GM12878 (cell line): ENCODE measurements around the gene KLHDC10. TPM values are rescaled to one million over a fixed set of nuclear protein-coding genes. Genes with fewer than 3 reads are reported as not detected.

ENCODE experiments used
- ATAC-seq: fragments of 200-7000 bp; cut with Tn5 transposase; 3 replicates; pipeline ENCODE4 v1.9.1; 2020; ENCODE audit warnings: mild to moderate bottlenecking, moderate library complexity
- BruUV-seq: library from RNA; stranded (reverse); fragments of 400-500 nt; replicated peaks from 2 replicates; lab custom pipeline; 2021; lab: Mats Ljungman, UMichigan
- CTCF ChIA-PET: fragments of 300-600 bp; sonication (Branson Sonifier 250); formaldehyde crosslinking; extraction: SDS; loops from one replicate; lab custom pipeline; 2021; ENCODE audit warnings: inconsistent platforms; lab: Yijun Ruan, JAX
- POLR2A ChIA-PET: fragments of 350-600 bp; formaldehyde crosslinking; extraction: SDS; loops from one replicate; lab custom pipeline; 2021; ENCODE audit warnings: inconsistent platforms; lab: Charles Lee
- RAD21 ChIA-PET: fragments of 300-600 bp; sonication (Branson Sonifier 250); formaldehyde crosslinking; loops from one replicate; lab custom pipeline; 2023; ENCODE audit warnings: antibody characterized with exemption; ENCODE audit not compliant: unreplicated experiment; lab: Charles Lee
- SMC1A ChIA-PET: fragments of 300-600 bp; sonication (Branson Sonifier 250); formaldehyde crosslinking; loops from one replicate; lab custom pipeline; 2023; ENCODE audit not compliant: unreplicated experiment, uncharacterized antibody; lab: Charles Lee
- DNase-seq: peaks from one replicate; pipeline ENCODE4 v3.0.0-alpha.2; 2011; ENCODE audit warnings: low read depth, low spot score
- FAIRE-seq: peaks from 3 replicates; lab custom pipeline; 2011; peaks lifted over from hg19 to GRCh38; lab: Jason Lieb, UNC
- H2AFZ ChIP-seq: 2 replicates; pipeline ENCODE4 v1.6.0; 2011; ENCODE audit warnings: low read depth, low read length, control low read depth; ENCODE audit not compliant: control insufficient read depth
- H3K27ac ChIP-seq: 2 replicates; pipeline ENCODE4 v1.5.1; 2011; ENCODE audit warnings: control low read depth; ENCODE audit not compliant: control insufficient read depth, insufficient read depth
- H3K27me3 ChIP-seq, 2 experiments: replicated peaks in 1 of 2; 2 replicates each; pipeline versions ENCODE4 v1.6.0 to v1.6.1; 2011; ENCODE audit warnings: low read length in 1 of 2; ENCODE audit not compliant: control insufficient read depth in 2 of 2, insufficient read depth in 2 of 2
- H3K36me3 ChIP-seq, 2 experiments: 2 replicates each; pipeline ENCODE4 v1.5.1; 2011; ENCODE audit warnings: low read length in 1 of 2; ENCODE audit not compliant: control insufficient read depth in 2 of 2, insufficient read depth in 2 of 2
- H3K4me1 ChIP-seq: 2 replicates; pipeline ENCODE4 v1.6.1; 2011; ENCODE audit warnings: mild to moderate bottlenecking, low read length, moderate library complexity, mixed read lengths; ENCODE audit not compliant: control insufficient read depth, insufficient read depth
- H3K4me2 ChIP-seq: 2 replicates; pipeline ENCODE4 v1.6.0; 2011; ENCODE audit warnings: control low read depth; ENCODE audit not compliant: control insufficient read depth, insufficient read depth
- H3K4me3 ChIP-seq: fragments of 200-600 bp; sonication (generic); 2 replicates; pipeline ENCODE4 v1.5.1; 2016
- H3K79me2 ChIP-seq: 2 replicates; pipeline ENCODE4 v1.6.0; 2011; ENCODE audit warnings: low read length; ENCODE audit not compliant: control insufficient read depth, insufficient read depth
- H3K9ac ChIP-seq: 2 replicates; pipeline ENCODE4 v1.8.0; 2011; ENCODE audit warnings: low read length, control low read depth, mixed read lengths; ENCODE audit not compliant: control insufficient read depth, insufficient read depth
- H3K9me3 ChIP-seq: replicated peaks from 3 replicates; pipeline ENCODE4 v1.5.1; 2011; ENCODE audit warnings: mild to moderate bottlenecking, low read length; ENCODE audit not compliant: control insufficient read depth, insufficient read depth
- H4K20me1 ChIP-seq: 2 replicates; pipeline ENCODE4 v1.6.0; 2011; ENCODE audit not compliant: control insufficient read depth, insufficient read depth
- CEBPB ChIP-seq, 2 experiments: fragments of 150-350 bp in 1 of 2; IDR thresholded peaks; 2 replicates each; pipeline ENCODE4 v1.6.1; 2012 to 2014; ENCODE audit warnings: low read depth in 2 of 2, low read length in 2 of 2, borderline replicate concordance in 1 of 2, inconsistent platforms in 1 of 2
- HCFC1 ChIP-seq: fragments of 150-350 bp; IDR thresholded peaks from 2 replicates; pipeline ENCODE4 v1.6.1; 2014; ENCODE audit warnings: low read length
- MYC ChIP-seq: IDR thresholded peaks from 2 replicates; pipeline ENCODE4 v1.6.1; 2011; ENCODE audit warnings: mild to moderate bottlenecking, low read length, moderate library complexity, inconsistent platforms; ENCODE audit not compliant: insufficient read depth, insufficient replicate concordance, insufficient read length, severe bottlenecking
- NBN ChIP-seq: fragments of 450-650 bp; IDR thresholded peaks from 2 replicates; pipeline ENCODE4 v1.6.1; 2016
- NRF1 ChIP-seq: conservative IDR thresholded peaks from 2 replicates; pipeline ENCODE4 v1.6.1; 2011; ENCODE audit warnings: mild to moderate bottlenecking, low read depth, low read length, improper control_type of control experiment
- RAD21 ChIP-seq: IDR thresholded peaks from 2 replicates; pipeline ENCODE4 v1.6.1; 2011; ENCODE audit warnings: mild to moderate bottlenecking, low read depth, low read length, moderate library complexity; ENCODE audit not compliant: insufficient read depth
- USF2 ChIP-seq: IDR thresholded peaks from 2 replicates; pipeline ENCODE4 v1.6.1; 2011; ENCODE audit warnings: low read depth, low read length, improper control_type of control experiment, borderline replicate concordance
- YY1 ChIP-seq: IDR thresholded peaks from 2 replicates; pipeline ENCODE4 v1.6.1; 2011; ENCODE audit warnings: low read depth, mild to moderate bottlenecking, low read length
- ZNF207 ChIP-seq: fragments of 450-650 bp; IDR thresholded peaks from 2 replicates; pipeline ENCODE4 v1.6.1; 2014; ENCODE audit warnings: antibody characterized with exemption, mild to moderate bottlenecking, borderline replicate concordance
- WGBS: methylation state at CpG from one replicate; pipeline ENCODE4 v1.1.6; 2016; ENCODE audit warnings: low lambda C conversion rate; ENCODE audit not compliant: insufficient replicate concordance, insufficient coverage; ENCODE audit errors: missing lambda C conversion rate; 5-methylcytosine and 5-hydroxymethylcytosine counted together
- in situ Hi-C: fragments of 300-500 bp; cut with MboI; formaldehyde crosslinking; loops from 9 replicates; pipeline ENCODE4 v1.14.3; 2018; ENCODE audit warnings: mixed read lengths
- intact Hi-C: fragments of 100-400 bp; cut with micrococcal nuclease; formaldehyde crosslinking; loops from one replicate; pipeline ENCODE4 v1.14.2; 2022; ENCODE audit not compliant: unreplicated experiment
- polyA plus RNA-seq, 11 experiments: library from polyadenylated mRNA; depleted of rRNA in 4 of 11; unstranded in 6 of 11; stranded (reverse) in 5 of 11; fragments of >200 nt; fragmentation: Nextera tagmentation in 4 of 11; fragmentation: Illumina TruSeq in 1 of 11; extraction: Ambion mirVana in 4 of 11; extraction: Trizol in 1 of 11; gene quantifications; 1 replicate in 1 of 11; 2 replicates in 10 of 11; pipeline versions ENCODE4 v1.2.1 to v1.2.3, GENCODE V29; 2011 to 2016; ENCODE audit warnings: inconsistent platforms in 2 of 11, missing spikeins in 2 of 11, low read depth in 1 of 11
- total RNA-seq, 4 experiments: library from RNA; depleted of rRNA in 3 of 4; stranded (reverse); fragments of >200 nt in 3 of 4; fragmentation: Illumina TruSeq in 1 of 4; extraction: Trizol in 1 of 4; gene quantifications; 2 replicates each; pipeline versions ENCODE4 v1.2.1 to v1.2.3, GENCODE V29; 2013 to 2021
- TF ChIP-seq, protein P1 (sequence below): fragments of 450-650 bp; IDR thresholded peaks from 2 replicates; pipeline ENCODE4 v1.6.1; 2018; ENCODE audit warnings: borderline replicate concordance, mild to moderate bottlenecking; ENCODE audit not compliant: partially characterized antibody
- TF ChIP-seq, protein P2 (sequence below): fragments of 450-650 bp; IDR thresholded peaks from 2 replicates; pipeline ENCODE4 v1.6.1; 2016; ENCODE audit warnings: mild to moderate bottlenecking, moderate library complexity, borderline replicate concordance

Gene KLHDC10
- total and polyA plus RNA-seq, 10 of the 15 experiments (the other 5 are each of a cell fraction or from before 2014, with no cell fraction given): 2.9 to 20.6 (median 9.4) TPM

DNA sequence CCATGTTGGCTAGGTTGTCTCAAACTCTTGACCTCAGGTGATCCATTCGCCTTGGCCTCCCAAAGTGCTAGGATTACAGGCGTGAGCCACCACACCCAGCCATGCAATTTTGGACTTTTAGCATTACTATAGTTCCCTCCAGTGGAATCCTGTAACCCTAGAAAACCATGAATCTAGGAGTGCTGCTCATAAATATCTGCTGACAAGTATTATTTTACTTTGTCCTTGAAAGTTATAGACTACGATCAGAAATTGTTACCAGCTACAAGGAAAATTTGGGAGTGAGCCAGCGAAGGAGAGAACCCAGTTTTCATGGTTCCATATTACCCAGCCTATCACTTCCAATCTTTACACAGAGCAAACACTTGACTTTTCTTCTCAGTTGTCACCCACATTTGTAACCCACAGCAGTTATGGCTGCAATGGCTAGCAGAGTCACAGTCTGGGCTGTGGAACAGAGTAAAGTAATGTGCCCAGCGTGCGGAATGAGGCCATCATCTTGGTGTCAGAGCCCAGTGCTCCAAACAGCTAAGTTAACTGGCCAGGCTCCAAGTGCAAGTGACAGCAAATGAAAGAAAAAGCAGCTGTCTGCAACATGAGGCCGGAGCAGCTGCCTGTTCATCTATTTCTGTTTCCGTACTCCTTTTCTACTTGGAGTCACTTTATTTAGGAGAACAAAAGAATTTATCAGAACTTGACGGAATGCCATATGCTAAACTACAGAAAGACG lies 49.1 kb upstream of the KLHDC10 start (continued):
- TF ChIP-seq, protein P1, sequence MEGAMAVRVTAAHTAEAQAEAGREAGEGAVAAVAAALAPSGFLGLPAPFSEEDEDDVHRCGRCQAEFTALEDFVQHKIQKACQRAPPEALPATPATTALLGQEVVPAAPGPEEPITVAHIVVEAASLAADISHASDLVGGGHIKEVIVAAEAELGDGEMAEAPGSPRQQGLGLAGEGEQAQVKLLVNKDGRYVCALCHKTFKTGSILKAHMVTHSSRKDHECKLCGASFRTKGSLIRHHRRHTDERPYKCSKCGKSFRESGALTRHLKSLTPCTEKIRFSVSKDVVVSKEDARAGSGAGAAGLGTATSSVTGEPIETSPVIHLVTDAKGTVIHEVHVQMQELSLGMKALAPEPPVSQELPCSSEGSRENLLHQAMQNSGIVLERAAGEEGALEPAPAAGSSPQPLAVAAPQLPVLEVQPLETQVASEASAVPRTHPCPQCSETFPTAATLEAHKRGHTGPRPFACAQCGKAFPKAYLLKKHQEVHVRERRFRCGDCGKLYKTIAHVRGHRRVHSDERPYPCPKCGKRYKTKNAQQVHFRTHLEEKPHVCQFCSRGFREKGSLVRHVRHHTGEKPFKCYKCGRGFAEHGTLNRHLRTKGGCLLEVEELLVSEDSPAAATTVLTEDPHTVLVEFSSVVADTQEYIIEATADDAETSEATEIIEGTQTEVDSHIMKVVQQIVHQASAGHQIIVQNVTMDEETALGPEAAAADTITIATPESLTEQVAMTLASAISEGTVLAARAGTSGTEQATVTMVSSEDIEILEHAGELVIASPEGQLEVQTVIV: no peak
- no peak for TF ChIP-seq YY1
- TF ChIP-seq, all 136 proteins: peak for 0

DNA sequence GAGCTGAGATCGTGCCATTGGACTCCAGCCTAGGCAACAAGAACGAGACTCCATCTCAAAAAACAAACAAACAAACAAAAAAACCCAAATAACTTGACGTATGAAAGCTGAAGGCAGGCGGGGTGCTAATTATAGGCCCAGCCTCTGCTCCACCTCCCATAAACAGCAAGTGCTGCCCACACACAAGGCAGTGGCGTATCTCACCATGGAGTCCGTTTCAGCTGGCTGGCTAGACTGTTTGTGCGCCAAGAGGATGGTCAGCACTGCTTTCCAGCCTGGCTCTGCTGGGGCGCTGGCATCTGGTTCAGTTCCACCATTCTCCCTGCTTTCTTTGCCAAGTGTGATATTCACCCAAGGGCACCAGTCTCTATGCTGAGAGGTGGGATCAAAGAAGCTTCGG lies 48.2 kb upstream of the KLHDC10 start:
- intact Hi-C loops (no loop called here), in situ Hi-C loops (no loop called here)
- H3K36me3 ChIP-seq: peaks cover 10 to 15% of the 10 kb centered on the region in 2 experiments
- 97% methylated on average over 9 of the region's 9 CpGs for WGBS
- no peaks in the 10 kb centered on the region for H4K20me1 ChIP-seq
- no peak overlapping the region for H3K9ac ChIP-seq
- no peaks in the 10 kb centered on the region for H3K79me2 ChIP-seq
- no TSS peak for BruUV-seq
- H3K4me2 ChIP-seq: no peak overlapping the region
- ChIA-PET SMC1A (no interaction called here), RAD21 (interaction anchor here (0.5 kb wide), 1 partner anchor 11 kb away, joined by 3 read pairs; no protein-coding TSS in a partner anchor), CTCF (no interaction called here), POLR2A (interaction anchor here (0.7 kb wide), 1 partner anchor 85 kb away, joined by 4 read pairs; no protein-coding TSS in a partner anchor)
- no peak overlapping the region for H2AFZ ChIP-seq
- DNase-seq (no peak), ATAC-seq (no peak), FAIRE-seq (no peak)
- no peaks in the 10 kb centered on the region for H3K9me3 ChIP-seq
- no peaks in the 10 kb centered on the region for H3K4me1 ChIP-seq
- no peak for TF ChIP-seq RAD21
- no peak for TF ChIP-seq CEBPB (IDR thresholded peaks at IDR 0.05; ENCODE audit: borderline replicate concordance in 1 of 2, low read depth in 2 of 2, low read length in 2 of 2)
- no peak for TF ChIP-seq NBN
- TF ChIP-seq ZNF207: no peak
- TF ChIP-seq NRF1: no peak
- TF ChIP-seq HCFC1: no peak
- TF ChIP-seq USF2: no peak
- no peak for TF ChIP-seq MYC
- TF ChIP-seq, protein P2, sequence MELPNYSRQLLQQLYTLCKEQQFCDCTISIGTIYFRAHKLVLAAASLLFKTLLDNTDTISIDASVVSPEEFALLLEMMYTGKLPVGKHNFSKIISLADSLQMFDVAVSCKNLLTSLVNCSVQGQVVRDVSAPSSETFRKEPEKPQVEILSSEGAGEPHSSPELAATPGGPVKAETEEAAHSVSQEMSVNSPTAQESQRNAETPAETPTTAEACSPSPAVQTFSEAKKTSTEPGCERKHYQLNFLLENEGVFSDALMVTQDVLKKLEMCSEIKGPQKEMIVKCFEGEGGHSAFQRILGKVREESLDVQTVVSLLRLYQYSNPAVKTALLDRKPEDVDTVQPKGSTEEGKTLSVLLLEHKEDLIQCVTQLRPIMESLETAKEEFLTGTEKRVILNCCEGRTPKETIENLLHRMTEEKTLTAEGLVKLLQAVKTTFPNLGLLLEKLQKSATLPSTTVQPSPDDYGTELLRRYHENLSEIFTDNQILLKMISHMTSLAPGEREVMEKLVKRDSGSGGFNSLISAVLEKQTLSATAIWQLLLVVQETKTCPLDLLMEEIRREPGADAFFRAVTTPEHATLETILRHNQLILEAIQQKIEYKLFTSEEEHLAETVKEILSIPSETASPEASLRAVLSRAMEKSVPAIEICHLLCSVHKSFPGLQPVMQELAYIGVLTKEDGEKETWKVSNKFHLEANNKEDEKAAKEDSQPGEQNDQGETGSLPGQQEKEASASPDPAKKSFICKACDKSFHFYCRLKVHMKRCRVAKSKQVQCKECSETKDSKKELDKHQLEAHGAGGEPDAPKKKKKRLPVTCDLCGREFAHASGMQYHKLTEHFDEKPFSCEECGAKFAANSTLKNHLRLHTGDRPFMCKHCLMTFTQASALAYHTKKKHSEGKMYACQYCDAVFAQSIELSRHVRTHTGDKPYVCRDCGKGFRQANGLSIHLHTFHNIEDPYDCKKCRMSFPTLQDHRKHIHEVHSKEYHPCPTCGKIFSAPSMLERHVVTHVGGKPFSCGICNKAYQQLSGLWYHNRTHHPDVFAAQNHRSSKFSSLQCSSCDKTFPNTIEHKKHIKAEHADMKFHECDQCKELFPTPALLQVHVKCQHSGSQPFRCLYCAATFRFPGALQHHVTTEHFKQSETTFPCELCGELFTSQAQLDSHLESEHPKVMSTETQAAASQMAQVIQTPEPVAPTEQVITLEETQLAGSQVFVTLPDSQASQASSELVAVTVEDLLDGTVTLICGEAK: no peak
- H3K27me3 ChIP-seq: no peaks in the 10 kb centered on the region
- H3K27ac ChIP-seq: no peak overlapping the region
- H3K4me3 ChIP-seq: no peak overlapping the region
